Activated CD8-positive, alpha-beta T cell treated with anti-CD3 and anti-CD28 coated beads for 36 hours (primary cell): ENCODE measurements around the gene TM9SF1. TPM values are rescaled to one million over a fixed set of nuclear protein-coding genes. Genes with fewer than 3 reads are reported as not detected.

Experiments used
- ATAC-seq: fragments of 200-7000 bp; cut with Tn5 transposase; one replicate; pipeline ENCODE4 v1.10.0; 2021; ENCODE audit warnings: mild to moderate bottlenecking, moderate library complexity
- CTCF ChIA-PET: fragments of 350-600 bp; sonication (Branson Sonifier 250); formaldehyde crosslinking; loops from one replicate; lab custom pipeline; 2021; ENCODE audit warnings: antibody characterized with exemption; lab: Charles Lee
- POLR2A ChIA-PET: fragments of 350-600 bp; sonication (Branson Sonifier 250); formaldehyde crosslinking; loops from one replicate; lab custom pipeline; 2021; ENCODE audit warnings: antibody characterized with exemption; lab: Charles Lee
- DNase-seq: peaks from one replicate; pipeline ENCODE4 v3.0.0-alpha.2; 2020
- H3K27ac Mint-ChIP-seq: one replicate; pipeline ENCODE4 v1.8.0; 2021; ENCODE audit warnings: mild to moderate bottlenecking, mixed read lengths
- H3K27me3 Mint-ChIP-seq: one replicate; pipeline ENCODE4 v1.8.0; 2021; ENCODE audit warnings: mixed read lengths
- H3K36me3 Mint-ChIP-seq: one replicate; pipeline ENCODE4 v1.8.0; 2021; ENCODE audit warnings: low read depth, mixed read lengths
- H3K4me1 Mint-ChIP-seq: one replicate; pipeline ENCODE4 v1.8.0; 2021; ENCODE audit warnings: low read depth, mixed read lengths
- H3K4me3 Mint-ChIP-seq: one replicate; pipeline ENCODE4 v1.8.0; 2021; ENCODE audit warnings: mild to moderate bottlenecking, moderate library complexity, mixed read lengths
- H3K9me3 Mint-ChIP-seq: one replicate; pipeline ENCODE4 v1.8.0; 2021; ENCODE audit warnings: mixed read lengths
- intact Hi-C: fragments of 100-400 bp; cut with micrococcal nuclease; formaldehyde crosslinking; loops from one replicate; pipeline ENCODE4 v1.10.0; 2022
- total RNA-seq, 2 experiments: library from RNA; stranded (reverse); gene quantifications; one replicate each; pipeline ENCODE4 v1.2.3, GENCODE V29; 2021
- TF ChIP-seq, protein P1 (sequence below): fragments of 200-600 bp; IDR thresholded peaks from one replicate; pipeline ENCODE4 v1.8.0; 2022; ENCODE audit warnings: antibody characterized with exemption, mild to moderate bottlenecking

TM9SF1 gene
- total RNA-seq, 2 experiments from 2014 or later: 16.3 to 18.0 TPM

DNA sequence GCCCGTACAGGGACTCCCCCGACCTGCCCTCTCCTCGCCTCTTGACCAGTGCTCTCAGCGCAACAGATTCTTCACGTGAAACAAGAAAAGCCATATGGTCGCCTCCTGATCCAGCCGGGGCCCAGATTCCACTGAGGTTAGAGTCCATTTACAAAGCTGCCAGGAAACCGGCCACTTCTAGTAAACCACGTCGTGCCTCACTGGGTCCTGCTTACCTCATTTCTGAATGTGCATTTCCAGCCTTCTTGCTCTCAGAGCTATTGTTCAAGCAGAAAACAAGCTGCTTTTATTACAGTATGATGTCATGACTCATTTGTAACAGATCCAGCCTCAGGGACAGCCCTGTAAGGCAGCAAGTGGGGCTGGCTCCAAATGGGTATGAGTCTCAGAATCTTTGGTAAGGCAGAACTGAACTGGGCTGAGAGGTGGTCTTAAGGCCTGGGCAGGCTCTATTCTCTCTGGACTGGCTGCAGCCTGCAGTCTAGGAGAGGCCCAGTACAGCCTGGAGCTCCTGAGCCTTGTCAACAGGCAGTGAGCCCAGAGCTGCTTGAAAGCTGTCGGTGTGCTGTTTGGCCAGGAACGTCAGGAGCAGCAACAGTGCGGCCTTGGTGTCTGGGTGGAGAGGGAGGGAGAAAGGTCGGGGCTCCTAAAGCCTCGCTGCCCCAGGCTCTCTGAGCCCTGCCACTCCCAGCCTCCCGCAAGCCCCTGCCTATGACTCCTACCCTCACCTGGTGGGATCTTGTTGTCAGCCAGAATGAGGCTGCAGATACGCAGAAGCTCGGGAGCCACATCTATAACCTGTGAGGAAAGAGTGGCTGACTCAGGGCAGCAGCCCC, 15.1 kb downstream of the TM9SF1 start:
- DNase-seq (no peak), ATAC-seq (no peak)
- H3K27ac Mint-ChIP-seq: peak overlapping the region; percentile 5
- ChIA-PET POLR2A (interaction anchor here (0.6 to 13.4 kb wide), 10 partner anchors 8 to 53 kb away, joined by 3 to 163 read pairs (median 12); partner anchors contain the start of genes CHMP4A, IPO4, IRF9 and PSME1), CTCF (interaction anchor here (1.1 to 2.7 kb wide), 2 partner anchors 19 to 126 kb away, joined by 4 to 13 read pairs; partner anchors contain the start of gene IRF9)
- H3K36me3 Mint-ChIP-seq: peaks cover 21% of the 10 kb centered on the region
- no peak overlapping the region for H3K4me3 Mint-ChIP-seq
- intact Hi-C loops: no loop called here
- H3K9me3 Mint-ChIP-seq: no peaks in the 10 kb centered on the region
- peaks cover 2% of the 10 kb centered on the region for H3K4me1 Mint-ChIP-seq
- TF ChIP-seq, protein P1, sequence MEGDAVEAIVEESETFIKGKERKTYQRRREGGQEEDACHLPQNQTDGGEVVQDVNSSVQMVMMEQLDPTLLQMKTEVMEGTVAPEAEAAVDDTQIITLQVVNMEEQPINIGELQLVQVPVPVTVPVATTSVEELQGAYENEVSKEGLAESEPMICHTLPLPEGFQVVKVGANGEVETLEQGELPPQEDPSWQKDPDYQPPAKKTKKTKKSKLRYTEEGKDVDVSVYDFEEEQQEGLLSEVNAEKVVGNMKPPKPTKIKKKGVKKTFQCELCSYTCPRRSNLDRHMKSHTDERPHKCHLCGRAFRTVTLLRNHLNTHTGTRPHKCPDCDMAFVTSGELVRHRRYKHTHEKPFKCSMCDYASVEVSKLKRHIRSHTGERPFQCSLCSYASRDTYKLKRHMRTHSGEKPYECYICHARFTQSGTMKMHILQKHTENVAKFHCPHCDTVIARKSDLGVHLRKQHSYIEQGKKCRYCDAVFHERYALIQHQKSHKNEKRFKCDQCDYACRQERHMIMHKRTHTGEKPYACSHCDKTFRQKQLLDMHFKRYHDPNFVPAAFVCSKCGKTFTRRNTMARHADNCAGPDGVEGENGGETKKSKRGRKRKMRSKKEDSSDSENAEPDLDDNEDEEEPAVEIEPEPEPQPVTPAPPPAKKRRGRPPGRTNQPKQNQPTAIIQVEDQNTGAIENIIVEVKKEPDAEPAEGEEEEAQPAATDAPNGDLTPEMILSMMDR: no peak
- H3K27me3 Mint-ChIP-seq: no peaks in the 10 kb centered on the region

DNA sequence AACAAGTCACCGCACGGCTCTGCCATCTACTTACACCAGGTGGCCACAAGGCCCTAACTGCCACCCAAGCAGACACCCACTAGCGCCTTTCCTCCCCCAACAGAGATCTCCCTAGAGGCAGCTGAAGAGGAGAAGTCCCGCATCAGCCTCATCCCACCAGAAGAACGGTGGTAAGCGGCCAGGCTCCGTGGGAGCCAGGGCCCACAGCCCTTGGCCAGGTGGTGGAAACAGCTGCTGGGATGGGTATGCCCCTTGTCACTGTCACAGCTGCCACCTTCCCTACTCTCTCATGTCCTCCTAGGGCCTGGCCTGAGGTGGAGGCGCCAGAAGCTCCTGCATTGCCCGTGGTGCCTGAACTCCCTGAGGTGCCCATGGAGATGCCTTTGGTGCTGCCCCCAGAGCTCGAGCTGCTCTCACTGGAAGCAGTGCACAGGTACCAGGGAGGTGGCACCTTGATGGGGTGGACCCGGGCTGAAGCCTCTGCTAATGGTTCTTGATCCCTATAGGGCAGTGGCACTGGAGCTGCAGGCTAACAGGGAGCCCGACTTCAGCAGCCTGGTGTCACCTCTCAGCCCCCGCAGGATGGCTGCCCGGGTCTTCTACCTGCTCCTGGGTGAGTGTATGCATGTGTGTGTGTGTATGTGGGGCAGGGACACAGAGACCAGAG, 15.8 kb downstream of the TM9SF1 start:
- Mint-ChIP-seq H3K27me3 (no peaks in the 10 kb centered on the region), H3K27ac (no peak overlapping the region), H3K36me3 (peaks cover 17% of the 10 kb centered on the region), H3K9me3 (no peaks in the 10 kb centered on the region), H3K4me3 (no peak overlapping the region), H3K4me1 (peaks cover 2% of the 10 kb centered on the region)
- ChIA-PET POLR2A (interaction anchor here (0.6 to 13.4 kb wide), 8 partner anchors 8 to 34 kb away, joined by 3 to 163 read pairs (median 24); partner anchors contain the start of genes CHMP4A, IPO4, IRF9 and PSME2), CTCF (interaction anchor here (2.7 kb wide), 1 partner anchor 18 kb away, joined by 13 read pairs; the partner anchor contains the start of gene IRF9)
- TF ChIP-seq, protein P1: no peak
- intact Hi-C loops: no loop called here
- ATAC-seq (no peak), DNase-seq (no peak)

DNA sequence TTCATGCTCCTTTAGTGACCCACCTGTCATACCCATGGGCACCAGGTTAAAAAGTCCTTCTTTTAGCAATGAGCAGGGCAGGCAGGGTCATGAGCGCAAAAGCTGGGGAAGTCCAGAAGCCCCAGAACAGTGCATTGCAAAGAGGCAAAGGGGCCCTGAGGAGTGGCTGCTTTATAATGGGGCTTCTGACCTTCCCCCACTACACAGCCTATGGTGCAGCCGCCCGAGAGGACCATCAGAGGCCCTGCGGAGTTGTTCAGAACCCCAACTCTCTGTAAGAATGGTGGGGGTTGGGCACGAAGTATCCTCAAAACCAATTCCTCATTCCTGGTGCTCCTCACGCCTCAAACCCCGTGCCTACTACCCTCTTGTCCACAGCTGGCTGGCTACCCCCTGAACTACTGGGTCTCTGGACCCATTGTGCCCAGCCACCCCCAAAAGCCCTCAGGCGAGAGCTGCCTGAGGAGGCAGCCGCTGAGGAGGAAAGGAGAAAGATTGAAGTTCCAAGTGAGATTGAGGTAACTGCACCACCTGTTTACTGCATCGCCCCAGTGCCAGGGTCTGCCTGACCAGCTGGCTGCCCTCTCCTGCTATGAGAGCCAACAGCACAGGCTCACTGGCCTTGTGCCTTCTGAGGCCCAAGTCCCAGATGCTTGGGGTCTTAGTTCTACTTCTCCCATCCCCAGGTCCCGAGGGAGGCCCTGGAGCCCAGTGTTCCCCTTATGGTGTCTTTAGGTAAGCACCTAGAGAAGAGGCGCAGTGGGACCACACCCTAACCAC, 16.7 kb downstream of the TM9SF1 start:
- TF ChIP-seq, protein P1: no peak
- CTCF ChIA-PET: interaction anchor here (2.7 kb wide), 1 partner anchor 17 kb away, joined by 13 read pairs; the partner anchor contains the start of gene IRF9
- no peaks in the 10 kb centered on the region for H3K9me3 Mint-ChIP-seq
- no peak overlapping the region for H3K4me3 Mint-ChIP-seq
- ATAC-seq: no peak
- no peak for DNase-seq
- peaks cover 2% of the 10 kb centered on the region for H3K4me1 Mint-ChIP-seq
- intact Hi-C loops: no loop called here
- POLR2A ChIA-PET: interaction anchor here (1.9 to 13.4 kb wide), 6 partner anchors 7 to 33 kb away, joined by 6 to 163 read pairs (median 34); partner anchors contain the start of genes IPO4, IRF9, PSME2 and REC8
- no peaks in the 10 kb centered on the region for H3K27me3 Mint-ChIP-seq
- no peak overlapping the region for H3K27ac Mint-ChIP-seq
- peaks cover 16% of the 10 kb centered on the region for H3K36me3 Mint-ChIP-seq

DNA sequence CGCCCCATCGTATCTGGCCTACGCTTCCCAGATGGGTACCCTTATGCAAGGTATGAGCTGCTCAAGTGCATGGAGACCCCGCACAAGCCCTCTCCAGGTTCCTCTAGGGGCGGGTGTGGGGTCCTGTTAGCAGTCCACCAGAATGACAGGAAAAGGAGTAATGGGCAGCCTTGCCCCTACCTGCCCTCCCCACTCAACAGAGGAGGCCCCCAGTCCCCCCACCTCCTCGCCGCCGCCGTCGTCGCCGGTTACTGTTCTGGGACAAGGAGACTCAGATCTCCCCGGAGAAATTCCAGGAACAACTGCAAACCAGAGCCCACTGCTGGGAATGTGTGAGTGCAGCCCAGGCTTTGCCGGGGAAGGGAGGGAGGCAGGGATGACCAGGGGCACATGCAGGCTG, 17.4 kb downstream of the TM9SF1 start:
- Mint-ChIP-seq H3K9me3 (no peaks in the 10 kb centered on the region), H3K27me3 (no peaks in the 10 kb centered on the region), H3K36me3 (peaks cover 17% of the 10 kb centered on the region), H3K4me1 (peaks cover 2% of the 10 kb centered on the region), H3K27ac (no peak overlapping the region), H3K4me3 (no peak overlapping the region)
- ChIA-PET CTCF (interaction anchor here (2.7 kb wide), 1 partner anchor 17 kb away, joined by 13 read pairs; the partner anchor contains the start of gene IRF9), POLR2A (interaction anchor here (0.6 to 9.4 kb wide), 6 partner anchors 10 to 70 kb away, joined by 3 to 89 read pairs (median 24); partner anchors contain the start of genes IPO4, IRF9 and TM9SF1)
- ATAC-seq: no peak
- TF ChIP-seq, protein P1: no peak
- intact Hi-C loops: no loop called here
- no peak for DNase-seq
